GM18526 (cell line): ENCODE results near the gene KDM4C.

Experiments
- POLR2A ChIP-seq: IDR thresholded peaks from 3 replicates; pipeline ENCODE4 v1.6.1; 2011; ENCODE audit not compliant: insufficient read length; ENCODE audit errors: extremely low read depth

The KDM4C gene

GRCh38 chr9:6829536-6829935, 71.8 kb downstream of the KDM4C start:
- no peak for TF ChIP-seq POLR2A

GRCh38 chr9:6833518-6834192, 75.9 kb downstream of the KDM4C start:
- TF ChIP-seq POLR2A = no peak

- no peak for TF ChIP-seq POLR2A
These were observed 76.5 kb downstream of the KDM4C start for GRCh38 chr9:6834306-6834705.

- no peak for TF ChIP-seq POLR2A
These were observed 80.4 kb downstream of the KDM4C start for GRCh38 chr9:6838158-6838557.

- TF ChIP-seq POLR2A = no peak
These were observed 84.8 kb downstream of the KDM4C start for GRCh38 chr9:6842584-6842947.

GRCh38 chr9:6843742-6844141, 86.0 kb downstream of the KDM4C start:
- TF ChIP-seq POLR2A = no peak

GRCh38 chr9:6844267-6844666, 86.5 kb downstream of the KDM4C start:
- no peak for TF ChIP-seq POLR2A

- no peak for TF ChIP-seq POLR2A
These were observed 87.5 kb downstream of the KDM4C start for GRCh38 chr9:6845128-6845826.

- TF ChIP-seq POLR2A = no peak
These were observed 88.1 kb downstream of the KDM4C start for GRCh38 chr9:6845880-6846279.

- no peak for TF ChIP-seq POLR2A
These were observed 94.6 kb downstream of the KDM4C start for GRCh38 chr9:6852243-6852963.

GRCh38 chr9:6855860-6856259, 98.1 kb downstream of the KDM4C start:
- TF ChIP-seq POLR2A = no peak

- no peak for TF ChIP-seq POLR2A
These were observed 106.3 kb downstream of the KDM4C start for GRCh38 chr9:6864102-6864501.

GRCh38 chr9:6869081-6869948, 111.5 kb downstream of the KDM4C start:
- TF ChIP-seq POLR2A = no peak

GRCh38 chr9:6870149-6870548, 112.4 kb downstream of the KDM4C start:
- no peak for TF ChIP-seq POLR2A
